HG02938 (cell line): ENCODE data around the gene CATSPERE.
A peak's percentile ranks its signal among the peaks of the same experiment; 100 is the strongest.

Source experiments
- ATAC-seq: cut with Tn5 transposase; IDR thresholded peaks from one replicate; pipeline ENCODE4 v1.9.1; 2021; ENCODE audit warnings: mild to moderate bottlenecking, moderate library complexity; ENCODE audit not compliant: unreplicated experiment

CATSPERE gene

DNA sequence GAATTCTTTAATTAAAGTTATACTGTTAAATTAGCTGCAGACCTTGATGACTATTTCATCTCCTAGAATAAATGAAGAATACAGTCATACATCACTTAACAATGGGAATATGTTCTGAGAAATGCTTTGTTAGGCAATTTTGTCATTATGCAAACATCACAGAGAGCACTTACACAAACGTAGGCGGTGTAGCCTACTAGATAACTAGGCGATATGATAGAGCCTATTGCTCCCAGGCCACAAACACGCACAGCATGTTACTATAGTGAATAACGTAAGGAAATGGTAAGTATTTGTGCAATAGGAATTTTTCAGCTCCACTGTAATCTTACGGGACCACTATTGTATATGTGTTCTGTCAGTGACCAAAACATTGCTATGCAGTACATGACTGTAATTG lies 154.2 kb downstream of the CATSPERE start:
- ATAC-seq = no peak

DNA sequence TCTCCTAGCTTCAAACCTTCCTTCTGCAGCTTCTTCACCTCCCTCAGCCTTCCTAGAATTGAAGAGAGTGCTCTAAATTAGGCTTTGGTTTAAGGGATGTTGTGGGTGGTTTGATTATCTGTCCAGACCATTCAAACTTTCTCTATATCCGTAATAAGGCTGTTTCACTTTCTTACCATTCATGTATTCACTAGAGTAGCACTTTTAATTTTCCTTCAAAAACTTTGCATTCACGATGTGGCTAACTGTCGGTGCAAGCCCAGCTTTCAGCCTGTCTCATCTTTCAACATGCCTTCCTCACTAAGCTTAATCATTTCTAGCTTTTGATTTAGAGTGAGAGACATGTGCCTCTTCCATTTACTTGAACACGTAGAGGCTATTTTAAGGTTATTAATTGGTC lies 165.6 kb downstream of the CATSPERE start:
- no peak for ATAC-seq

DNA sequence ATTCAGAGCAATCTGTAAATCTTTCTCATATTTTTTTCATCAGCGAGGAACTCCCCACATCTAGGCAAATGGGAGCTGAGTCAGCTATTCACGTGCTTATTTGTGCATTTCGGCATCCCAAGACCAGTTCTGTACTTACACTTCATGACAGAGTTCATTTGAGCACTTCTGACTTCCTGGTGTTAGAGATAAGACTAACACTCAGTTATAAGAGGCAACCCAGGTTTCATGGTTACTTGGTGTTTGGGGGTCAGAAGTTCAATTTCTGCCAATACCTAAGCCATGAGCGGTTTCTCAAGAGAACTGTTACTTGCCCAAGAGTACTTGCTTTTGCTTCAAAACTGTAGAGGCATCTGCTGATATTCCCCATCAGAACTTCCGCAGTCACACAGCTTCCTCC lies 167.7 kb downstream of the CATSPERE start:
- ATAC-seq = no peak

DNA sequence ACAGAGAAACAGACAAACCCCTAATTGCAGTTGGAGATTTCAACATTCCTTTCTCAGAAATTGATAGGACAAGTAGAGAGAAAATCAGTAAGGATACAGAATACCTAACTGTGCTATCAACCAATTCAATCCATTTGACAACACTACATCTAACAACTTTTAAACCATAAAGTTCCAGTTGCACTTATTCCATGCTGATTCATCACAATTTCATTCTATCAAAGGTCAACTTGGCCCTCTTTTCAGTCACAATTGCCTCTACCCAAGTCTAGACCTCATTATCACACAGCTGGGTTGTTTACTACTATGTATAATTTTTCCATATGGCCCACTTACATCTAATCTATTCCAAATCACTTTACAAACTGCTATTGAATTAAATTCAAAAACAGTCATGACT lies 172.1 kb downstream of the CATSPERE start:
- ATAC-seq = no peak

DNA sequence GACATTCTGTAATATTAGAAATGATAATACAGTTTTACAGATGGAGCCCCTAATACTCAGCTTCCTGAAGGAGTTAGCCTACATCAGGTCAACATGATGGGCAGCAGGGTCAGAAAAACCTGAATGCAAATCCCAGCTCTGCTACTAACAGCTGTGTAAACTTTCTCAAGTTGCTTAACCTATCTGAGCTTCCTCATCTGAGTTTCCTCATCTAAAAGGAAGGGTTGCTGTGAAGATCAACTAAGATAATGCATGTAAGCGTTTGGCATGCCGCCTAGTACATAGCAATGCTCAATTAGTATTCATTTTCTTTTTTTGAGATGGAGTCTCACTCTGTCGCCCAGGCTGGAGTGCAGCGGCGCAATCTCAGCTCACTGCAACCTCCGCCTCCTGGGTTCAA lies 173.5 kb downstream of the CATSPERE start:
- ATAC-seq = no peak

DNA sequence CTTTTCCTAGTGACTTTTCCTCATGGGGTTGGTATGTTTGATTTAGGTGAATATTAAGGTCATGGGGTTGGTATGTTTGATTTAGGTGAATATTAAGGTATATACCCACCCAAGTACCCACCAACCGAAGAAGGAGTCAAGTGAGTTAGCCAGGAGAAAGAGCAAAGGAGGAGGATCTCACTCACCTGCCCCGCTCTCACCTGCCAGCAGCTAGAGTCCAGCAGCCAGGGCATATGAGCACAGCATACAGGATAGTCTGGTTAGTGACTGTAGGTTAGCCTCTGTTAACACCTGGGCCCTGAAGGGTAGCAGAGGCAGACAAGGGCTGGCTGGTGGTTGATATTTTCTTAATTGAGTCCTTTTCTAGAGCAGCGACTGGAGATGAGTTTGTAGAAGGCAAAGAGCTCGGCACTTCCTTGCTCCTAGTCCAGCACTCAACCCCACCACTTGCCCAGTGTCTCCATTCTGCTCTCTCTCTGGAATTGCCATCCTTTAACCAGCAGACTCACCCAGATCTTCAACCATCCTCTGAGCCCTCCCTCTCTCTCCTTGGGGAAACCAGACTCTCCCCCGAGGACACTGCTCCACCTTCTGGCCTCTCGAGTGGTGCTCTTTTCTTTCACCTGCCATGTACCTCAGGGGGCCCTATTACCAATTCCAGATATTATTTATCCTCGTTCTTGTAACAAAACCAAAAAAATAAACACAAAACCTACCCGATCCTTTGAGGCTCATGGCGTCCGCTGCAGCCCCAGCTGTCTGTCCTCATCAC lies 175.6 kb downstream of the CATSPERE start:
- no peak for ATAC-seq

DNA sequence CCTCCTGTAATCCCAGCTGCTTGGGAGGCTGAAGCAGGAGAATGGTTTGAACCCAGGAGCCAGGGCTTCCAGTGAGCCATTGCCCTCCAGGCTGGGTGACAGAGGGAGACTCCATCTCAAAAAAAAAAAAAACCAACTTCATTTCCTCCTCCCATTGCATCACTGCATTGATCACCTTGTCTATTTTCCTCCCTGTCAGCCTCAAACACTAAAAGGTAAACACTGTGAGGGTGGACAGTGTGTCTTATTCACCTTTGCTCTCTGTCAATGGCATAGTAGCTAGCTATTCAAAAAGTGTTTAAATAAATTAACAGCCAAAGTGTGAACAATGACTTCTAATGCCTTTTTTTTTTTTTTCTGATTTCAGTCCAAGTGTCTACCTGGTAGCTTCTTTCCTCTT lies 178.5 kb downstream of the CATSPERE start:
- no peak for ATAC-seq

DNA sequence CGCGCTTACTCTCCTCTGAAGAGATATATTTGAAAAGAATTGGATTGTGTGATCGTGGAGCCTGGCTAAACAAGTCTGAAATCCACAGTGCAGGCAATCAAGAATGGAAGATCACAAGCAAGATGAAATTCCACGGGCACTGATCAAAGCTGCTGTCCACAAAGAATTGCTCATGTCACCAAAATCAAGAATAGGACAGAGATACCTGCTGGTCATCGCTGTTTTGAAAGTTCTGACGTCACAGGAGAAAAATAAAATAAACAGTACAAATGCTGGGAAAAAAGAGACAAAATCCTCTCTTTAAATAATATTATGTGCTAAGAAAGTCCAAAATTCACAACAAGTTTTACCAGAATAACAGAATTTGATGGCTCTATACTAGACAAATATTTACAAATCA lies 179.8 kb downstream of the CATSPERE start:
- no peak for ATAC-seq

DNA sequence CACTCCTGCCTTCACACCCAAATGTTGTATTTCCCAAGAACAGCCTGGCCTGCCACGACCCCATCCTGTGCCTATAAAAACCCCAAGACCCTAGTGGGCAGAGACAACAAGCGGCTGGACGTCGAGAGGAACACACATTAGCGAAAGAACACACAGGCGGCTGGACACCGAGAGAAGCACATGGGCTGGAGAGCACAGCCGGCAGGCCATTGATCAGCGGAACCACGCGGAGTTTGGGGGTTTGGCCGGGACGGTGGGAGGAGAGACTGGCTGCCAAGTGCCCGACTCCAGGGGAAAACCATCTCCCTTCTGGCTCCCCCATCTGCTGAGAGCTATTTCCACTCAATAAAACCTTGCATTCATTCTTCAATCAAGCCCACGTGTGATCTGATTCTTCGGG lies 181.5 kb downstream of the CATSPERE start:
- ATAC-seq = no peak

DNA sequence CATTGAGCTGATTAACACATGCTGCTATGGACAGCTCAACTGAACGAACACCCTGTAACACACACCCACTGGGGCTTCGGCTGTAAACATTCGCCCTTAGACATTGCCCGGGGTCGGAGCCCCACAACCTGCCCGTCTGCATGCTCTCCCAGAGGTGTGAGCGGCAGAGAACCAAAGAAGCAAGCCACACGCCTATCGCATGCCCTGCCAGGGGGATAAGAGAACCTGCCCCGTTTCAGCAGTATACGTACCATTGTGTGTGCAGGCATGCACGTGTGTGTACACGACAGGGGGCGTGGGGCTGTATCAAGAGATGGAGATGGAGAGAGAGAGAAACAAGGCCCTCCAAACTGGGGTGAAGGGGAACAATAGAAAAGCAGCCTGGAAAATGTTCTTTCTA lies 181.9 kb downstream of the CATSPERE start:
- no peak for ATAC-seq

DNA sequence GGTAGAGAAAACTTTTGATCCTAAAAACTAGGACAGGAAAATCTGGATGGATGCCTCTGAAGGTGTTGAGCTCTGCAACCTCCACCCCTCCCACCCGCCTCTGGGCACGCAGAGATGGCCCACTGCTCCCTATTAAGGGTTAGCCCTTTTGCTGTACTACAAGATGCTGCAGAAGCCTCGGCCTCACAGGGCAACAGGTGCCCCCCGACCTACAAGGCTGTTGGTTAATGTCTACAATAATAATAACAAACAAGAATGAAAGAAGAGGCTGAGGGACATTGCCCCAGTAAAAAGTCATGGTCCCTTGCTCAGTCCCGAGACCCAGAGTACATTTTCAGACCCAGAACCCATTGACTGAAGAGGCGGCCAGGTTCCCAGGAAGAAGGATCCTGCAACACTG lies 184.3 kb downstream of the CATSPERE start:
- no peak for ATAC-seq

DNA sequence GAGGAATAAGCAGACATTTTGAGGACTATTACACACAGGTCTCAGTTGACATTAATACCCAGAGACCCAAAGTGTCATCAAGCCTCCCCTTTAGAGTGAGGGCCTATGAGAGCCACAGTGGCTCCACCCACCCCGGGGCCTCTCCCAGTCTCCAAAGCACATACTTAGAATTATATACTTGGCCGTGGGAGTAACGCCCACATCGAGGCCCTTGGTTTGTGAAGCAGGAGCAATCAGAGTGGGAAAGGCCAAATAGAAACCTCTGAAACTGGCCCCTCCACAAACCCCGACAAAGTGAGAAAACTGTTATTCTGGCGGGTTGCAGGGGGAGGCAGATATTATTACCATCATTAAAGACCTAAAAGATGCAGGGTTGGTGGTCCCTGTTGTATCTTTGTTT lies 184.8 kb downstream of the CATSPERE start:
- ATAC-seq = no peak

DNA sequence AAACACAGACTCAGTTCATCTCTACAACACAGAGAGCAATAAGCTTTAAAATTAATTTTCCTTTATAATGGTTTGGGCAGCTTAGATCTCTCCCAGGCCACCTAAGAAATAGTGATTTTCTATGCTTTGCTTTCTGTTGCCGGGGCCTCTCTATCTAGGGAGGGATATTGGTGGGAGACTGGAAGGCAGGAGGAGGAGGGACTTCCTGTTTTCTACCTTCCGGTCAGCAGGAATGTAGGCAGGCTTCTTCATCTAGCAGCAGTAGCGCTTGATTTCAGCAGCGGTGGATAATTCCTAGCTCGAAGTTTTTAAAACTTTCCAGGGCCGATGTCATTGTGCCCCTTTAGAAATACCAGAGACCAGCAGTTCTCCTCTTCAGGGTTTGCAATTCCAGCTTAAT lies 186.7 kb downstream of the CATSPERE start:
- ATAC-seq = no peak

DNA sequence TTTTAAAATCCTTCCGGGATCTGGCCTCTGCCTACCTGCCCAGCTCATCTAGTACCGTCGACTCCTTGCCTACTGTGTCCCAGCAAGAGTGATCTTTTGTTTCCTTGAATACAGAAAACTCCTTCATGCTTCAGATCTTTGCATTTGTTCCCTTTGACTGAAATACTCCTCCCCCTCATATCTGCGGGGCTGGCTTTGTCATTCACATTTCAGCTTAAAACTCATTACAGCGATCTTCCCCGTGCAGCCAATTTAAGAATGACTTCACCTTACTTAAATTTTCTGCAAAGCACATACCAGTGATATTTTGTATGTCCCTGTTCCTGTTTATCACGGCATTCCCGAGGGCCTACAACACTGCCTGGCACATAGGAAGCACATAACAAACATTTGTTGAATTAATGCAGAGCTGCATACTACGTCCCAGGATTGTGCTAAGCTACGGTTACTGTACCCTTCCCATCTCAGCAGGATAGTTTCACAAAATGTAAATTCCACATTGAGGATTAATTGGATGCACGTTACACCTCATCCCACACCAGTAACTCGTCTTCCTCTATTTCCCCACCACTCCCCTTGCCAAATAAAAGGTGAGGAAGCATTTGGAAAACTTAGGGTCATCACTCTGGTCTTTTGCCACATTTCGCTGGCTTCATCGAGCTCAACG lies 191.0 kb downstream of the CATSPERE start:
- no peak for ATAC-seq

DNA sequence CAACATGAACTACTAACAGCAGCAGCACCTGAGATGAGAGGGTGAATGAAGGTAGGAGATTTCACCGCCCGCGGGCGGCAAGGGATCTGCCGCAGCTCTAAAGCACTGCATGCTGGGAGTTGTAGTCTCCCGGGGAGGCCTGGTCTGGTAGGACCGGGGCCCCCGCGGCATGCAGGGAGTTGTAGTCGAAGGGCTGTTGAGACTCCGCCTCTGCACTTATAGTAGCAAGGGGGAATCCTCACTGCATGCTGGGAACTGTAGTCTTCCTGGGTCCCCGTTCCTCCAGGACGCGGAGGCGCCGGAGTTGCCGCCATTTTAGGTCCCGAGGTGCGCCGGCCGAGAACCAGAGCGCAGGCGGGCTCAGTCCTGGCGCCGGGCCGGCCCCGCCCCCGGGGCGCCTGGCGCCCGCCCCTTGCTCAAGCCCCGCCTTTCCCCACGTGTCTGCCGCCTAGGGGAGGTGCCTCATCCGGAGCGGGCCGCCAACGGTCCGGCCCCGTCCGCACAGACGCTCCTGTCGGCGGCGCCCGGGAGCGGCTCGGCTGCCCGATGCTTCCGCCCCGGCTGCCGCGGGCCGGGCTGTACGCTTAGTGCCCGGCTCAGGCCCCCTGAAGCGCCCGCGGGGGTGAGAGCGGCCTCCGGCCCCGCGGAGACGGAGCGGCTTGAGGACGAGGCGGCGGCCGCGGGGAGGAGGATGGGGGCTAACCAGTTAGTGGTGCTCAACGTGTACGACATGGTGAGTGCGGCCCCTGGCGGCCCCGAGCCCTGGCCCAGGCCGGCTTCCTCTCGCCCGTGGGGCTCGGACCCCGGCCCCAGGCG lies 191.8 kb downstream of the CATSPERE start, which contains the start of gene DESI2:
Gene DESI2, plus strand, starts transcription at position 504 of the 816 bp plus-strand sequence. Its CDS starts 188 bp downstream, at position 692.
- ATAC-seq = peak; percentile 97

DNA sequence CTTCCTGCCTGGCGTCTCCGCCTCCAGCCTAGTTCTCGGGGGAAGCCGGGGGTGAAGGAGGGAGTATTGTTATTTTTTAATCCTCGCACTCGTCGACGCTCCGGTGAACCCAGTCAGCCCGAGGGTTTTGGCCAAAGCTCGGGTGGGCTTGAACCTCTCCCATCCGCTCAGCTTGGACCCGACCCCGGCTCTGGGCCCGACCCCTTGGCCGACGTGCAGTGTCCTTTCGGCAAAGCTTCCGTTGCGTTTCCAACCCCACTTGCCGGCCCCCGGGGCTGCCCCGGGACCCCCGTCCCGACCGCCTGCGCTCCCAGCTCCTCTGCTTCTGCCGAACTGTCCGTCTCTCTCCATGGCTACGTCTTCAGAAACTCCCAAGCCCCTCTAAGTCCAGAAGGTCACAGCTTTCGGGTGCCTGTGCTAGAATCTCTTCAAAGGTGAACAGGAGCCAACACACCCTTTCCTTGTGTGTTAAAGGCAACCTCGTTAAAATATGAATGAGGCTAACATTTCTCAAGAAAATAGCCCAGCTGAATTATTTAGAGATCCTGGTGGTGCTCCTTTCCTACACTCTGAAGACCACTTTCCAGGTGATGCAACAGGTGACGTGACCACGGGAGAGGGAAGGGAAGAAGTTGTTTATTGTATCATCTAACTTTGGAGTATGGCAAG lies 192.5 kb downstream of the CATSPERE start:
- peak; percentile 0 for ATAC-seq

DNA sequence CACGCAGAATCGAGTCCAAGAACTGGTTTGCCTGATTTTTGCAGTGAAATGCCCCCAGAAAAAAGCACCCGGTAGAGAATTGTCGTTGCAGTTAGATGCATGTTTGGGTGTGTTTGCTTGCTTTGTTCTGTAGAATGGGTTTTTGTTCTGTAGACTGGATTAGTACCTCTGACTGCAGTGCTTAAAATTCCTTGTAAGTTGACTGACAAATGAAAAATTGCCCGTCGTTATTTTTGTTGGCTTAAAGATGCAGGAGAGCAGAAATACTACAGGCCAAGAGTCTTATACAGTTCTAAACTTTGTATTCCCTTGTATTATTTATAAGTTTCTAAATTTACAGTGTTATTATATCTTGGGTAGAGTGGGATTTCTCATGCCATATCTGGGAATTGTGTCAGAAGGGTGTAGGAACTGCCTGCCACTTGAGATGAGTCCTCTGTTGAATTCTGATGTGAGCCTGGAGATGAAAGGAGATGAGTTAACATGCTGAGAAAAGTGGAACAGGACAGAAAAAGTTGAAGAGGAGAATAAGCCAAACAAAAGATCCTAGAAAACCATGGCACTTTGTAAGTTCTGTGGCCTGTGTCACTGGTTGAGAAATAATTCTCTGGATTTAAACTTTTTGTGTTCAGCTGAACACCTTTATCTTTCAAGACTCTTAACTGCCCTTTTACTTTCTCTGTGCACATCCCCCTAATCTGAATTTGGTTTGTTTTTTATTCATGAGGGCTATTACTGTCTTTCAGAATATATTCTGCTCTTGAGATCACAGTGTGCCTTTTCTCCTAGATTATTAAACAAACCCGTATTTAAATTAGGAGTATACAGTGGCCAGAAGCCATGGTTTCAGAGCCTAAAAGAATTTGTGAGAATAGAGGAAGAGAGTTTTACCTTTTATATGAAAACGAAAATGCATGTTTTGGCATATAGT lies 193.3 kb downstream of the CATSPERE start:
- no peak for ATAC-seq

DNA sequence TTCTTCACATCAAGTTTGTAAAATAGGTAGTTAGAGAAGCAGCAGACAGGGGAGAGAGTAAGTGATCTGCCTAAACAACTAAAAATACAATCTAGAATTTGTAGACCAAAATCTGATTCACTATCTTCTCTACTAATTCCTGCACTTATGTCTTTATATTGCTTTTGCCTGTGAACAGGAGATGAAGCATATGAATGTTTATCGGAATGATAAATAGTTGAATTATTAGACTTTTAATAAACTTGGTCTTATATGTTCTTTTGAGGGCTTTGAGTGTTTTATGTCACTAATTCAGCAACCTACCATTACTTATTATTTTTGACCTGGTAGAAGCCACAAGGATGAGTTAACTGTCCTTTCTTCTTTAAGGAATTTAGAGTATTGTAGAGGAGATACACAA lies 194.1 kb downstream of the CATSPERE start:
- no peak for ATAC-seq

DNA sequence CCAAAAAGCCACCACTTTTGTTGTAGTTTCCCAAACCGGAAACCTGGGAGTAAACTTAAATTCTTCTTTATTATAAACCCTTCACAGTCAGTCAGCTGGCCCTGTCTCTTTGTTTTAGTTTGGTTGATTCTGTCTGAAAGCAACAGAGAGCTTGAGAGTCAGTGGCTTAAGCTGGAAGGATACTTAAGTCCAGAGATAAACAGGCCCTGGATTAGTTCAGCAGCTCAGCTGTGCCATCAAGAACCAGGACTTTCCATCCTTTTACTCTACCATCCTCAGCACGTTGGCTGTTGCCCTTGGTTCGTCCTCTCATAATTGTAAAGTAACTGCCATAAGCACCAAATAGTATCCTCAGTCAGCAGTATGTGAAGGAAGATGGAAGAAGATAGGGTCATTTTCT lies 196.3 kb downstream of the CATSPERE start:
- ATAC-seq = no peak

DNA sequence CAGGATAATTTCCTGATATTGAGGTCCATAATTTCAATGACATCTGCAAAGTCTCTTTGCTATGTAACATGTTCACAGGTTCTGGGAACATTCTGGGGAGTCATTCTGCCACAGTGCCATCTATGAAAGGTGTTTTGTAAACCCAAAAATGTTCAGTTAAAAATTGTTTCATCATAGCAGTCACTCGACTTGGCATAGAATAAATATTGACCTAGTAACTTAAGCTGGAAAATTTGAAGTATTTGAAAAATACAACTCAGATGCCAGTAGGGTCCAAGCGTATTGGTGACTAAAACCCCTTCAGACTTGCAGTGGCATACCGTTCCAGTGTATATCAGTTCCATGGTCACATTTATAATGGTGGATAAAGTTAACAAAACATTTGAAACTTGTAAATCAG lies 198.6 kb downstream of the CATSPERE start:
- ATAC-seq = no peak
